ENCODE results near the gene IKZF5.

Gene IKZF5

GRCh38 chr10:123016228-123016627, 7.6 kb upstream of the IKZF5 start:
- DNase-seq (ENCODE audit: low read depth in 2 of 2) = no peak

- no peak for DNase-seq (ENCODE audit: low read depth in 2 of 2)
Measured at GRCh38 chr10:123014772-123015171, 6.2 kb upstream of the IKZF5 start.

- no peak for DNase-seq (ENCODE audit: low read depth in 2 of 2)
Measured at GRCh38 chr10:123013456-123014419, 5.1 kb upstream of the IKZF5 start.

- no peak for DNase-seq (ENCODE audit: low read depth in 2 of 2)
Measured at GRCh38 chr10:123011987-123012386, 3.4 kb upstream of the IKZF5 start.

GRCh38 chr10:123009105-123009820, 668 bp upstream of the IKZF5 start:
- DNase-seq (ENCODE audit: low read depth in 2 of 2) = no peak

GRCh38 chr10:123007558-123008354, 839 bp downstream of the IKZF5 start:
- DNase-seq (ENCODE audit: low read depth in 2 of 2) = peak; percentile 8 to 16

GRCh38 chr10:123004298-123004697, 4.3 kb downstream of the IKZF5 start:
- no peak for DNase-seq (ENCODE audit: low read depth in 2 of 2)

GRCh38 chr10:123001370-123001769, 7.2 kb downstream of the IKZF5 start:
- DNase-seq (ENCODE audit: low read depth in 2 of 2) = no peak

GRCh38 chr10:123000155-123000554, 8.4 kb downstream of the IKZF5 start:
- no peak for DNase-seq (ENCODE audit: low read depth in 2 of 2)

GRCh38 chr10:122999347-122999746, 9.2 kb downstream of the IKZF5 start:
- no peak for DNase-seq (ENCODE audit: low read depth in 2 of 2)

- no peak for DNase-seq (ENCODE audit: low read depth in 2 of 2)
Measured at GRCh38 chr10:122998934-122999333, 9.7 kb downstream of the IKZF5 start.

- DNase-seq (ENCODE audit: low read depth in 2 of 2) = no peak
Measured at GRCh38 chr10:122998360-122998917, 10.2 kb downstream of the IKZF5 start.

GRCh38 chr10:122997864-122998263, 10.7 kb downstream of the IKZF5 start:
- no peak for DNase-seq (ENCODE audit: low read depth in 2 of 2)

GRCh38 chr10:122995936-122996335, 12.7 kb downstream of the IKZF5 start:
- DNase-seq (ENCODE audit: low read depth in 2 of 2) = no peak

- no peak for DNase-seq (ENCODE audit: low read depth in 2 of 2)
Measured at GRCh38 chr10:122993797-122994336, 14.7 kb downstream of the IKZF5 start.

GRCh38 chr10:122992031-122992585, 16.5 kb downstream of the IKZF5 start:
- no peak for DNase-seq (ENCODE audit: low read depth in 2 of 2)

- no peak for DNase-seq (ENCODE audit: low read depth in 2 of 2)
Measured at GRCh38 chr10:122990278-122990677, 18.3 kb downstream of the IKZF5 start.

- no peak for DNase-seq (ENCODE audit: low read depth in 2 of 2)
Measured at GRCh38 chr10:122988501-122988900, 20.1 kb downstream of the IKZF5 start.

- DNase-seq (ENCODE audit: low read depth in 2 of 2) = no peak
Measured at GRCh38 chr10:122986335-122986734, 22.3 kb downstream of the IKZF5 start.

- DNase-seq (ENCODE audit: low read depth in 2 of 2) = no peak
Measured at GRCh38 chr10:122984708-122985107, 23.9 kb downstream of the IKZF5 start.

- DNase-seq (ENCODE audit: low read depth in 2 of 2) = no peak
Measured at GRCh38 chr10:122983898-122984297, 24.7 kb downstream of the IKZF5 start.

Measured in stimulated activated CD4-positive, alpha-beta T cell treated with anti-CD3 and anti-CD28 coated beads, Interleukin-4, amount 100 ng/mL, for 48 hours (primary cell).